LNCAP (cell line): Measurements from ENCODE around the gene ARHGEF6.

Experiments
- CTCF ChIP-seq: fragments of 450-650 bp; IDR thresholded peaks from 2 replicates; pipeline ENCODE4 v1.5.1; 2017; ENCODE audit warnings: mild to moderate bottlenecking

The ARHGEF6 gene

GRCh38 chrX:136778916-136779315 lies 1.8 kb downstream of the ARHGEF6 start:
- TF ChIP-seq CTCF, result no peak

- no peak for TF ChIP-seq CTCF
These were observed 2.7 kb downstream of the ARHGEF6 start for GRCh38 chrX:136778020-136778419.

- TF ChIP-seq CTCF, result no peak
These were observed 7.1 kb downstream of the ARHGEF6 start for GRCh38 chrX:136773648-136774047.

- no peak for TF ChIP-seq CTCF
These were observed 12.2 kb downstream of the ARHGEF6 start for GRCh38 chrX:136768469-136769084.

- peak; percentile 34; the same call in 1 of the 2 replicates for TF ChIP-seq CTCF
These were observed 13.4 kb downstream of the ARHGEF6 start for GRCh38 chrX:136767104-136767941.

GRCh38 chrX:136766785-136767103 lies 14.0 kb downstream of the ARHGEF6 start:
- TF ChIP-seq CTCF, result no peak

GRCh38 chrX:136765821-136766356 lies 14.8 kb downstream of the ARHGEF6 start:
- TF ChIP-seq CTCF, result no peak
